NCI-H1048 (cell line): Measurements from ENCODE around the gene PNLIPRP3.

Source experiments
- DNase-seq: peaks from one replicate; lab custom pipeline; 2025; lab: John Stamatoyannopoulos, UW

PNLIPRP3 gene

DNA sequence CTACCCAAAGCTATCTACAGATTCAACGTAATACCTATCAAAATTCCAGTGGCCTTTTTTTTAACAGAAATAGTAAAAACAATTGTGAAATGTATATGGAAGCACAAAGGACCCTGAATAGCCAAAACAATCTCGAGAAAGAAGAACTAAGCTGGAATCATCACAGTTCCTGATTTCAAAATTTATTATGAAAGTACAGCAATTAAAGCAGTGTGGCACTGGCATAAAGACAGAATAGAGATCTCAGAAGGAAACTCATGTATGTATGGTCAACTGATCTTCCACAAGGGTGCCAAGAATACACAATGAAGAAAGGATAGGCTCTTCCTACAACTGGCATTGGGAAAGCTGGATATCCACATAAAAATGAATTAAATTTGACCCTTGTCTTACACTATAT, 23.2 kb downstream of the PNLIPRP3 start:
- no peak for DNase-seq

GRCh38 chr10:116451711-116452337, 24.2 kb downstream of the PNLIPRP3 start:
- no peak for DNase-seq

- no peak for DNase-seq
Measured at GRCh38 chr10:116452338-116452720, 24.7 kb downstream of the PNLIPRP3 start.

DNA sequence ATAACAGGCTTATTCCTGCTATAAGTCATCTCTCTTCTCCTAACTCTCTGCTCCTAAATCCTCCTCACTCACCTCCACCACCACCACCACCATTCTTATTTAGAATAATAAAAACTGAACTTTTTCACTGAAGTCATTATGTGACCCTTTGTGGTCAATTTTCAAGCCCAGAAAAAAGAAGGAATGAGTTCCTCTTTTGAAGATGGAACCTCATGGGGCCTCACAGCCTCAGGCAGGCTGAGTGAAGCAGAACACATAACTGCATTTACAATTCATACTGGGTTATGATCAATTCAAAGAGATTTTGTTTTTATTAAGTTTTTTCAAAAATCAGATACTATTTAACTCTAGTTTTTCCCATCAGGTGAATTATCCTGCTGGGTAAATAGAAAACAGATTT, 29.8 kb downstream of the PNLIPRP3 start:
- DNase-seq, result no peak

DNA sequence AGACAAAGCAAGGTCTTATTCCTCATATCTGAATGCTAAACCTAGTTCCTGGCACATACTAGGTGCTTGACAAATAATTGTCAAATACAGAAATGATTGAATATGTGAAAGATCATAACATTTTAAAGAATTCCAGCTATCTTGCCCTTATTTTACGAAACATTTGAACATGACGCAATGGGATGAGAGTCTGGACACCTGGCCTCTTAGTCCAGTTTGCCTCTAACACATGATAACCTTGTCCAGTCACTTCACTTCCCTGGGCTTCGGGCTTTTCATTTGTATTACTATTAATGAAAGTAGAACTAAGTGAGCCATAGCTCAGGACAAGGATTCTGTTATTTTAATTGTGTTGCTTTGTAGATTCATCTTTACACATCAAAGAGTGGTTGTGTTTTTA, 32.6 kb downstream of the PNLIPRP3 start:
- DNase-seq, result no peak

DNA sequence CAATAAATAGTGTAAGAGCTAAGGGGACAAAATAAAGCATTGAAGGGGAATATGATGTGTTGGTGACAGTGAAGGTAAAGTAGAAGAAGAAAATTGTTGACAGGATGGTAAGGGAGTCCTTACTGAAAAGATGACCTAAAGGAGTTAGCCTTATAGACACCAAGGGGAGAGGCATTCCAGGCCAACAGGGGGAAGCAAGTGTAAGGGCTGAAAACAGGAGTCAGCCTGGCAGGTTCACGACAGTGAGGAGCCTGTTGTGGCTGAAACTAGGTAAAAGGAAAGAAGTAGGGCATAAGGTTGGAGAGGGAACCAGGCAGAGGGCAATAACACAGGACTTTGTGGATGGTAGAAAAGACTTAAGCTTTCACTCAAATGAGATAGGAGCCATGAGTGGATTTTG, 34.0 kb downstream of the PNLIPRP3 start:
- DNase-seq, result no peak

GRCh38 chr10:116464257-116464656, 36.6 kb downstream of the PNLIPRP3 start:
- DNase-seq, result no peak

DNA sequence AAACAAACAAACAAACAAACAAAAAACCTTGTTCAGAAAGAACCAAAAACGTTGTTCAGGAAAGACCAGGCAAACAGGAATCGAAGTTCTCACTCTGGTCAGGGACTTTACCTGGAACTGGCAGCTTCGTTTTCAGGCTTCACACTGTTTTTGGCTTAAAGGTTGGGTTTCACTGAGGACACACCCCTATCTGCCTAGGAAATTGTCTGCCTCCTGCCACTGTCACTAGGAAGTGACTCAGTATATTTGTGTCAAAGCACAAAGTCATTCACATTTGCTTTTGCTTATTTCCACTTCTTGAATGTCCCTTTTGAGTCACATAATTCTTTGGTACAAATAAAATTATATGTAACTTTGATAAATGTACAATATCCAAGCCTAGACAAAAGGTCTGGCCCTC, 37.9 kb downstream of the PNLIPRP3 start:
- no peak for DNase-seq

- DNase-seq, result no peak
Measured at GRCh38 chr10:116466715-116467422, 39.2 kb downstream of the PNLIPRP3 start.

DNA sequence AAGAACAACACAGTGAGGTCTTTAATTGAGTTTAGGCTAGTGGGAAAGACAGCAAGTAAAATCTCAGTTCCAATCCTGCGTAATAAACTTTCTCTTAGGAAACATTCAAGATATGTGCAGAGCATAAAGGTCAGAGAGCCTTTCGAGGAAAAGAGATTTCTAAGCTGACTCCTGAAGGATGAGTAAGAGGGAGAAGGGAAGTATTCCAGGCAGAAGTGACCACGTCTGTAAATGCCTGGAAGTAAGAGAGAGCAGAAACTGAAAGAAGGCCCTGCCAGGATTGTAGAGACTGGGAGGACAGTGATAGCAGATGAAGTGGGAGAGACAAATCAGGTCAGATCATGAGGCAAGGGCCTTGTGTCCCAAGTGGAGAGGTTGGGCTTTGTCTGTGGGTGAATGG, 41.8 kb downstream of the PNLIPRP3 start:
- no peak for DNase-seq

DNA sequence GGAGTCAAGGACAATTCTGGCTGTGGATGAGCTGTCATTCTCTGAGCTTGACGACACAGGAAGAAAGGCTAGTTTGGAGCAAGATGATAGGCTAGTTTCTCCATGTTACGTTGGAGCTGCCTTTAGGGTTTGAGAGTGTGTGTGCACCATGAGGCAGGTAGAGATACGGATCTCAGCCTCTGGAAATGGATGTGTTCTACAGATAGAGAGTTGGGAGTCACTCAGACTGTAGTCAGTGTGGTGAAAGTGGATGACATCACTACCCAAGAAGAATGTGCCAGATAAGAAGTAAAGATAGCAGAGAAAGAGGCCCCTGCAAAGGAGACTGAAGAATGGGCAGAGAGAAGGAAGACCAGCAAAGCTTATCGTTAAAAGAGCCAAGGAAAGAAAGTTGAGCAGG, 42.4 kb downstream of the PNLIPRP3 start:
- DNase-seq, result no peak

DNA sequence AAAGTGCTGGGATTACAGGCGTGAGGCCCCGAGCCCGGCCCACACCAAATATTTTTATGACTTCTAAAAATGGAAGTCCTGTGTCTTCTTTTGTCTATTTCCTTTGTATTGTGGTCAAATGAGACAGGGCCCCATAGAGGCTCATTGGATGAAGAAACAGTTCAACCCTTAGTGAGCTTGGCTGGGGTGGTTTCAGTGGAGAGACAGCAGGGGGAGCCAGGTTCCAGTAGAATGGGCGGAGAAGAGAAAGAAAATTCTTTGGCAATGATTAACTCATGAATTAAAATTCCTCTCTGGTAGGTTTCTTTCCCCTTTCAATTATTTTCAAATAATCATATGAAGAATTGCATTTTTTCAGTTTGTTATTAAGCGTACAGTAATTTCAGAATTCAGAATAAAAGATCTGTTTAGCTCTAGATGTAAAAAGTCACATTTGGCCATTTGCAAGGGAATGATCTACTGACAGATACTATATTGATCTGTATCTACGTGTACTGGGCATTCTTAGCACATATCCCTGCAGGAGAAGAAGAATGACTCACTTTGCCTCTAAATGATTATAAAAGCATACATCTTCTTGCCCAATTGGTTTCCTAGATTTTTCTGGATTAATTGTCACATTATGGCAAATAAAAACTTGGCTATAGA, 43.2 kb downstream of the PNLIPRP3 start:
- DNase-seq, result no peak

GRCh38 chr10:116472891-116473290, 45.2 kb downstream of the PNLIPRP3 start:
- DNase-seq, result no peak

GRCh38 chr10:116475866-116476265, 48.2 kb downstream of the PNLIPRP3 start:
- no peak for DNase-seq

DNA sequence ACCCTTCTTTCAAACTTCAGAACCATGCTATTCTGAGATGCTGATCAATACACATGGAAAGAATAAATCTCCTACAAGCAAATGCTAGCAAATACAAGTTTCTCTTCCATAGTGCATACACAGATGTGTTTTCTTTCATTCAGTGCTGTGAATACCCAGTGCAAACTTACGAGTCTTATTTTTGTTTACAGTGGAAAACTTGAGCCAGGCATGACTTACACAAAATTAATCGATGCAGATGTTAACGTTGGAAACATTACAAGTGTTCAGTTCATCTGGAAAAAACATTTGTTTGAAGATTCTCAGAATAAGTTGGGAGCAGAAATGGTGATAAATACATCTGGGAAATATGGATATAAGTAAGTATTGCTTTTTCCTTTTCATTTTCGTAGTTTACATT, 48.8 kb downstream of the PNLIPRP3 start:
- no peak for DNase-seq

DNA sequence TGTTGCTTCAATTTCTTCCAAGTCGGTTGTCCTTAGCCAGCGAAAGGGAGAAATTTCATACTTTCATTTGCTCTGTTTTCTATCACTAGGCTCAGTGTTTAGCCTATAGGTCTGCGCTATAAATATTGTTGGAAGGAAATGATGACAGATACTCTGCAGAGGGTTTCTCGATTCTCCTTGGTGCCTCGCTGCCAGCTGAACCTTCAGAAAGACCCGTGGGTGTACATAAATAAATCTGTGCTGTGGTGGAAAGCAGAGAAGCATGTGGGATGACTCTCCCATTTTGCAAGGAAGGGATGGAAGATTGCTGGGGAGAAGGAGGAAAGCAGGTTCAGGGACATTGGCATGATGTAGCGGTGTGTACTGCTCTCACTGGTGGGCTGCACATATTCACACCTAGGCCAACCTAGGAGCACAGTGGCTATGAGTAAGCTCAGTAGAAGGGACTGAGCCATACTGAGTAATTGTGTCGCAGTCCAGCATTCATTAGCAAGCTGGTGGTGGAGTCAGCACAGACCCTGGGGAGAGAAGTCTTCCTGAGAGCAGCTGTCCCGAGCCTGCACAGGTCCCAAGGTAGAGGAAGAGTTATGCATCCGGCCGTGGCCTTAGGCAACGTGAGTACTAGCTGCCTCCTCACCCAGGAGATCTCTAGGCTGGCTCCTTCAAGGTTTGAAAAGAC, 50.5 kb downstream of the PNLIPRP3 start:
- no peak for DNase-seq

DNA sequence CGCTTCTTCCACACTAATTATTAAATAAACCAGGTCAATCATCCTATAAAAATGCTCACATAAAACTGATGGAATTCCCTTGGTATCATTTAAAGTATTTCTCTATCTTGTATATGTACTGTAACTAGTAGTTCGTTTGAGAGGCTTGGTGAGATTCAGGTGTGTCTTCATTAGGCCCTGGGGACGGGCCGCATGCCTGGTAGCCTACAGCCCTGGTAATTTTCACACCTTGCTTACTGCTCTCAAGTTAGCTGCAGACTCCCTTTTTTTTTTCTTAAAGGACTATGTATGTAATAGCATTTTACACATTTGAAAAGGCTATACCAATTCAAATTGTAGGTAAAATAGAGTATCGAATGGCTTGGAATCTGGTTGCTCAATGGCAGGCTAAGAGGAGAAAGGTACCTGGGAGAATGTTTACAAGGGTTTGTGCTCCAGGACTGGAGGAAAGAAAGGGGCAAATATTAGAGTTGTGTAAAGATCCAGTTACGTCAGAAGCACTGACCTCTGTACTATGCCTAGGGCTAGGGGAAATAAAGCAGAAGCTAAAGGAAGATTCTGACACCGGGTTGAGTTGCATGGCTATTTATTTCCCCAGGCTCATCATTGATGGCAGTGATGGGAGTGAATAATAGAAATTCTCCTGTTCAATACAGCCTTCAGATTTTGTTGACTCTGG, 59.3 kb downstream of the PNLIPRP3 start:
- DNase-seq, result no peak

DNA sequence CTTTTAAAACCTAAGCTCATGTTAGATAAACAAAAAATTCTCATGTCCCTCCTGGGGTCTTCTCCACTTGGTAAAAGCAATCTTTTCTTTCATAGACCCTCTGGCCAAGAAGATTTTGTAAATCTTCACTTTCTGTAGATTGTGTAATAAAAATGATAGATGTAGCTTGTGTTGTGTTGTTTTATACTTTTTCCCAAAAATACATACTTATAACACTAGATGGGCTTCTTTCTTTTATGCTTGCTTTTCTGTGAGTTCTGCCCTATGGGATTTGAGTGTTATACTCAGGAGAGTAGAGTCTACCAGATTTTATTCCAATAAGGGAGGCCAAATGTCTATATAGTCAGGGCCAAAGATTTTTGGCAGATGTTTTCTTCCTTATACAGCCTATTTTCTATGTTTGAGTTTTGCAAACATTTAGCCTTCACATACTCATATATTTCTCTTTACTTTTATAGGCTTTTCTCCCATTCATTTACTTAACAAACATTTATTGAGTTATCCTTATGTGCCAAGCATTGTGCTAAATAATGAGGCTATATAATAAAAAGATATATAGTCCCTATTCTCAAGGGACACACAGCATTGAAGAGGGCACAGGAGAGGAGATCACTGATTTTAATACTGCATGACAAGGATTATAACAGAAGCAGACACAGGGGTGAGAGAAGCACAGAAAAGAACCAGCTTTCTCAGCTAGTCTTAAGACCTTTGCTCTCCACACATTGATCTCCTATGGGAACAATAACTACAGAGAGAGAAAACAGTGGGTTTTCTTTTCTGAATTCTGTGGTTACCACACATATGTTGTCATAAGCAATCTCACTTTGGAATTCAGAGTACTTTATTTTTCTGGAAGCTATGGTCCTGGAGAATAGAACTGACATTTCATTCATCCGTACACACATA, 60.1 kb downstream of the PNLIPRP3 start:
- no peak for DNase-seq

DNA sequence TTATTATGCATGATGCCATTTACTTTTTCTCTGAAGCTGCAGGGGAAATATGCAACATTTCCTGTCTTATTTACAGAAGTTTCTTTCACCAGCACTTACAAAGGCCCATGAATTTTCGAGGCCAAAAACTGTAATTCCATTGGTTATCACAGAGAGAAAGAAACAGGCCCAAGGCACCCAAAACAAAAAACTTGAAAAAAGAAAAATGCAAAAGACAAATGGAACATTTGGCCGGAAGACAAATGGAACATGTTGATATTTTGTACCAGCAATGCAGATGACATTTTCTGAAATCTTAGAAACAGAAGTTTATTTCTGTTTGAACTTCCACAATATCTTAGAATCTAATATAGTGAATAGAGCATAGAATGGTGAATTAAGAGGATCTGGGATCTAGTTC, 61.8 kb downstream of the PNLIPRP3 start:
- DNase-seq, result no peak

GRCh38 chr10:116490028-116490662, 62.5 kb downstream of the PNLIPRP3 start:
- DNase-seq, result peak; percentile 0

GRCh38 chr10:116504786-116505185, 77.1 kb downstream of the PNLIPRP3 start:
- DNase-seq, result no peak
